Measurements from ENCODE around the gene EEF1AKMT1.
A peak's percentile ranks its signal among the peaks of the same experiment; 100 is the strongest.
"Not testable (repeated sequence)": the region's sequence is repeated elsewhere in the genome, so short reads cannot be mapped to it uniquely, and the experiment has no call there.

Gene EEF1AKMT1

DNA sequence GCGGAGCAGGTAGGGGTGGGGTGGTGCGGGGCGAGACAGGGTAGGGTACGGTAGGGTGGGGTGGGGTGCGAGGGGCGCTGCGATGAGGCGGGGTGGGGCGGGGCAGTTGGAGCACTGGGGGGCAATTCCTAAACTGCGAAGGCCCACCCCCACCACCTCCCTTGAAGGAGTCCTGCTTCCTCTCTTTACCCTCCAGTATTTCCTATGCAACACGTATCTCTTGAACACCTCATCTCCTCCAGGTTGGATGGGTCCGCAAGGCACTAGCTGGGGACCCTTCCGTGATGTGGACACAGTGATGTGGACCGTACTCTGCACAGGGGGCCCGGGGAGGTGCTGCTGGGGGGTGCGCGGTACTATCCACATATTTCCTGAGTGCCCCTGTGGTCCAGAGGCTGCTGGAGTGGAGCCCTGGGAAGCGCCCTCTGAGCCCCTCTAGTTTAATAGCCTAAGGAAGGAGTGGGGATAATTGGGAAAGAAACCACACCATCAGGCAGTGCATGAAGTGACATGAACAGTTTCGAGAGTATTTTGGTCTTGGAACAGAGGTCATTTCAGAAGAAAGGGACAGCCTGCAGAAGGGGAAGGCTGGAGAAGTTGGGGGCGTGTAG is 69.2 kb downstream of the EEF1AKMT1 start:
- H3K4me3 ChIP-seq (ENCODE audit: low read length), result peak overlapping the region; percentile 15
- no peak for DNase-seq (ENCODE audit: low read depth, low spot score)

DNA sequence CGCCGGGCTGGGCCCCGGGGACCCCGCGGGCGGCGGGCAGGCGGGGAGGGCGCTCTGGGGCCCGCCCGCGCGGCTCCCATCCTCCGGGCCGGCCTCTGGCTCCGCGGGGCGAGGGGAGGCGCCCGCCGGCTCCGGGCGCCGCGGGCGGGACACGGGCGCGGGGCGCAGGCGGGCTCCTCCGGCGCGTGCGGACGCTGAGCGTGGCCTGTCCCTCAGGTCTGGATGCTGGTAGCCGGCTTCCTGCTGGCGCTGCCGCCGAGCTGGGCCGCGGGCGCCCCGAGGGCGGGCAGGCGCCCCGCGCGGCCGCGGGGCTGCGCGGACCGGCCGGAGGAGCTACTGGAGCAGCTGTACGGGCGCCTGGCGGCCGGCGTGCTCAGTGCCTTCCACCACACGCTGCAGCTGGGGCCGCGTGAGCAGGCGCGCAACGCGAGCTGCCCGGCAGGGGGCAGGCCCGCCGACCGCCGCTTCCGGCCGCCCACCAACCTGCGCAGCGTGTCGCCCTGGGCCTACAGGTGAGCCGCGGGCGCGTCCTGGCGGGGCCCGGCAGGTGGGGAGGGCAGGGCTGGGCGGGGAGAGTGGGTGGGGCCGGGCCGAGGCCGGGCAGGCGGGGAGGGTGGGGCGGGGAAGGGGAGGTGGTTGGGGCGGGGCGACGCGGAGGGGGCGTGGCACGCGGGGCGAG is 69.8 kb downstream of the EEF1AKMT1 start:
- peak; percentile 69 for DNase-seq (ENCODE audit: low read depth, low spot score)
- H3K4me3 ChIP-seq (ENCODE audit: low read length), result peak overlapping the region; percentile 64

DNA sequence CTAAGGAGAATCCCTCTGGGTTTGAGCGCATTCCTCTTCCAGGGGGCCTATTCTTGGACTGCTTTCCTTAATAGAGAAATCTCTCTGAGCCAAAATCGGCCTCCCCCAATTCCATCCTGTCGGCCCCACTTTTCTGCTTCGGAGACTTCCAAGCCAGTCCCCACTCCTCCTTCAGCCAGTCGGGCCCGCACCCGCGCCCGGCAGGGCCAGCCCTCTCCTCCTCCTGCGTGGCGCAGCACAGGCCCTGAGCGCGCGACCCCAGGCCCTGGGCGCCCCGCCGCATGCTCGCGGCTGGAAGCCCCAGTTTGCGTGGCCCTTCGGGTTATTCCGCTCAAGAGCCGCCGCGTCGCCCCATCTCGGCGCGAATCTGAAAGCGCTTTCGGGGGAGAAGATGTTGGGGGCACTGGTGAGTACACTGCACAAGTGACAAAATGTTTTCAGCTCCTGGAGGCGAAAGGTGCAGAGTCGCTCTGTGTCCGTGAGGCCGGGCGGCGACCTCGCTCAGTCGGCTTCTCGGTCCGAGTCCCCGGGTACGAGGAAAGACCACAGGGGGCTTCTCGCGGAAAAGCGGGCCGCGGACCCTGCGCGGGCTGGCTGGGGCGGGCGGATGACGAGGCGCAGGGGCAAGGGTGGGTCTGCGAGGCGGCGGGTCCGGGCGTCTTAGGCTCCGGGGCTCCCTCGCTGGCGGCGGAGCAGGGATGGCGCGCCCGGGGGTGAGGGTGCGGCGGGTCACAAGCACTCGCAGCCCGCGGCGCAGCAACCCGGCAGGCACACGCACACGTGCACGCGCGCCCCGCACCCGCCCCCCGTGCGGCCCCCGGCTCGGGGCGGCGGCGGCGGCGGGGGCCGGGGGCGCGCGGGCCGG is 70.6 kb downstream of the EEF1AKMT1 start, which contains the start of gene IL17D:
Gene IL17D (plus strand): TSS at position 785 of the 865 bp plus-strand sequence. CDS start 303 bp downstream, outside the sequence.
- no peak for DNase-seq (ENCODE audit: low read depth, low spot score)
- peak within 1 kb of the TSS; percentile 64 for H3K4me3 ChIP-seq (ENCODE audit: low read length)

DNA sequence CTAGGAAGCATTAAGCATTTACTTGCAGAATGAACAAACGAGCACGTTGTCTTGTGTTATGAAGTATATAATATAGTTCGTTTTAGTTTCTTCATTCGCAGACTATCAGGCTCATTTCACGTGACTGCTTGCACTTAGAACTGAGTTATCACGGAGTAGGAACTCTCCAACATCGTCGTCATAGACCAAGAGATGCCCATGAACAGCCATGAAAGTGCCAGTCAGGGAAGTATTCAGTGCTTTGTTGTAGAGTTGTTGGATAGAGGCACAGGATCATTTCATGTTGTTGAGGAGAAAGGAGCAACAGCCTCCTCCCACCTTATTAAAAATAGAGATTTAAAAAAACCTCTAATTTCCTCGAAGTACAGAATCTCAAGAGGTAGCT is 71.2 kb downstream of the EEF1AKMT1 start:
- H3K4me3 ChIP-seq (ENCODE audit: low read length), result peak overlapping the region; percentile 64

DNA sequence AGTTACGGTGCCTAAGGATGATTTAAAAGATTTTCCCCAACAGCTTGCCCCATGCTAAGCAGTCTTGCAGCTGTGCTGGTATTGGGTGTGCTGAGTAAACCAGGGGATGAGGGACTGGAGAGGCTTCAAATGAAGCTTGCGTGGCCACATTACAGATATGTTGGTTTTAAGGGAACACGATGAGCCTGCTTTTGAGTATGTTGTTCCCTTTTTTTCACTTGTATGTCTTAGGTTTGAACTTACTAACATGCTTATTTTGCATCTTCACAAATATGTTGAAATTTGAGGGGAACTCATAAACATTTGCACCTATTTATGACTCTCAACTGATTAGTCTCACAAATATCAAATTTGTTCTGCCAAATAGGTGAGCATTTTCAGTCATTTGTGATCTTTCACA is 72.3 kb downstream of the EEF1AKMT1 start:
- H3K4me3 ChIP-seq (ENCODE audit: low read length), result no peak overlapping the region
- no peak for DNase-seq (ENCODE audit: low read depth, low spot score)

More for the DNA sequence above, 71.2 kb downstream of the EEF1AKMT1 start:
- DNase-seq (ENCODE audit: low read depth, low spot score), result no peak

DNA sequence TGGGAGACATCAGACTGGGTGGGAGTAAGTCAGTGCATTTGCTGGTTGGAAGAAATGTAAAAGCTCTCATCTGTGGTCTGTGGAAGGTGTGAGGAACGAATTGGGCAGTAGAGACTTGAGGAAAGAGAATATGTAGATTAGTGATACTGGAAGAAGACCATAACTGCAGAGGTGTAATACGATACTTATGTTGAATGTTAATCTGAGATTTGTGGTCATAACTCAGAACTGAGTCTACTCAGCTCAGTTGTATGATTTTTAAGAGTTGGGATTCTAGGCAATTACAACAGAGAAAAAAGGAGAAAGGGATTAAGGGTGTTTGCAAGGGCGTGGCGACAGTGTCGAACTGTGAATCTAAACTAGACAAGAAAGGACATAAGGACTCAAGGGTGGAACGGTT is 73.5 kb downstream of the EEF1AKMT1 start:
- DNase-seq (ENCODE audit: low read depth, low spot score), result no peak

DNA sequence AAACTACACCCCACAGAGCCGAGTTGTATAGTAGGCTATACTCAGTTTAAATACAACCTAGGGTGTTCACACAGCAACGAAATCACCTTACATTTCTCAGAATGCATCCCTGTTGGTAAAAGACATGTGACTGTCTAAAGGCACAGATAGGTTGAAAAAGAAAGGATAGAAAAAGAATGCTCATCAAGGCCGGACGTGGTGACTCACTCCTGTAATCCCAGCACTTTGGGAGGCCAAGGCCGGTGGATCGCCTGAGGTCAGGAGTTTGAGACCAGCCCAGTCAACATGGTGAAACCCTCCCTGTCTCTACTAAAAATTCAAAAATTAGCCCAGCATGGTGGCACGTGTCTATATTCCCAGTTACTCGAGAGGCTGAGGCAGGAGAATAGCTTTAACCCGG is 74.0 kb downstream of the EEF1AKMT1 start:
- no peak overlapping the region for H3K4me3 ChIP-seq (ENCODE audit: low read length)
- no peak for DNase-seq (ENCODE audit: low read depth, low spot score)

More for the DNA sequence above, 73.5 kb downstream of the EEF1AKMT1 start:
- no peak overlapping the region for H3K4me3 ChIP-seq (ENCODE audit: low read length)

DNA sequence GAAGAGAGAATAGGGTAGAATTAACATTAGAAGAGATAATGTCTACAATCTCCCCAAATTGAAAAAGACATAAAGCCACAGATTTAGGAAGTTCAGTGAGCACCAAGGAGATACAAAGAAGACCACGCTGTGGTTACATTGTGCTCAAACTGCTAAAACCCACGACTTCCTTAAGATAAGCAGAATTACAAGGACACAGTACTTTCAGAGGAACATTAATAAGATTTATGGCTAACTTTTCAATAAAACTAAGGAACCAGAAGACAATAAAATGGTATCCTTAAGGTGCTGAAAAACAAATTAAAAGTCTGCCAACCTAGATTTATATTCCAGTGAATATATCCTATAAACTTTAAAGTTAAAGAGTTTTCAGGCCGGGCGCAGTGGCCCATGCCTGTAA is 77.7 kb downstream of the EEF1AKMT1 start:
- no peak overlapping the region for H3K4me3 ChIP-seq (ENCODE audit: low read length)
- no peak for DNase-seq (ENCODE audit: low read depth, low spot score)

DNA sequence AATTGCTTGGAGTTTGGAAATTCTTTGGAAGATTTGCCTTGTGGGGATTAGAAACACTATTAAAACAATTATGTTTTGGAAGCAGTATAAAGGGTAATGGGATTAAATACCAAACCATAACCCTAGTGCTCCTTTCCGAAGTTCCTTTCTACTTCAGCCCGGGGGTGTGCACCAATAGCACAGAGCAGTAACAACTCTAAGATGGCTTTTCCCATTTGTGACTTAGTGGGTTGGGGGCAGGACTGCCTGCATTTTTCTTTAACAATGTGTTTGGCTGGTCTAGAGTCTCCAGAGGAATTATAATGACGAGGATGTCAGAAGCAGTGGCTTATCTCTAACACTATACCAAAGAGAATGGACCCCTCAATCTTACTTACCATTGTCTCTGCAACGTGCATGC is 82.1 kb downstream of the EEF1AKMT1 start:
- no peak overlapping the region for H3K4me3 ChIP-seq (ENCODE audit: low read length)
- no peak for DNase-seq (ENCODE audit: low read depth, low spot score)

DNA sequence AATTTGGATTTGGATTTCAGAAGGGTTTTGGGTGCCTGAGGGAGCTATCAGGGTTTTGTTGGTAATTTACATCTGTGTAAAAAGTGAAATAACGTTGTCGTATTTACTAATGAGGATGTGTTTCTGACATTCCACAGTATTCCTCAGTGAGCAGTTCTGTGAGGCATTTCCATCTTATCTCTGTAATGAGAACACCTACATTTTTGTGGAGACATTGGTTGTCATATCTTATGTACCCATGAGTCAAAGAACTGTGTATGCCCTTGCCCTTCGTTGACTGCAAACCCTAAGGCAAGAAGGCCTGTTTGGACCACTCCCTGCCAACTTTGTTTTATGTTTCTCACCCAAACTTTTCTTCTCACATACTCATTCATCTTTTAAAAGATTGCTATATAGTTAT is 84.5 kb downstream of the EEF1AKMT1 start:
- DNase-seq (ENCODE audit: low read depth, low spot score), result no peak
- no peak overlapping the region for H3K4me3 ChIP-seq (ENCODE audit: low read length)

DNA sequence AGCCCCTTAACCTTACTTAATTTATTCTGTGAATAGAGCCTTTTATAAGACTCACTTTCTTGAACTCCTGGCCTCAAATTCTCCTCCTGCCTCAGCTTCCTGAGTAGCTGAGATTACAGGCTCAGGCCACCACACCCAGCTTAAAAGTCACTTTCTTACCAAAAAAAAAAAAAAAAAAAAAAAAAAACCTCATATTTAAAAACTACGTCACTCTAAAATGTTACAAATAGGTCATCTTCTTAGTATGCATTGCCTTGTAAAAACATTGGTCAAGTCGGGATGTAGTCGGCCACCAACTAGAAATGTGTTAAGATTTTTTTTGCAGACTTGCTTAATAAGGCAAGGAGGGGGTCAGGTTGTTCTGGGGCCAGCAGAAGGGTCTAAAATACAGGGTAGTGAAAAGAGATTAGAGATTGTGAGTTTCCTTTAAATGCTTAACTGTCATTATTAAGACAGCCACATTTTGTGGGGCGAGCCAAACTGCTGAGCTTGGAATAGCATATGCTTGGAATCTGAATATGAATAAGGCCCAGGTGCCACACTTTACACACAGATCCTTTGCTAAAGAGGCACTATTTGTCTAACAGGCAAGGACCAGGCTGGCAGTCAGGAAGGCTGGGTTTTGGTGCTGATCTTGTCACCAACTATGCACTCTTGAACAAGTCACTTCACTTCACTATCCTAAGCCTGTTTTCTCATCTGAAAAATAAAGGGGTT is 86.7 kb downstream of the EEF1AKMT1 start:
- no peak for DNase-seq (ENCODE audit: low read depth, low spot score)
- no peak overlapping the region for H3K4me3 ChIP-seq (ENCODE audit: low read length)

DNA sequence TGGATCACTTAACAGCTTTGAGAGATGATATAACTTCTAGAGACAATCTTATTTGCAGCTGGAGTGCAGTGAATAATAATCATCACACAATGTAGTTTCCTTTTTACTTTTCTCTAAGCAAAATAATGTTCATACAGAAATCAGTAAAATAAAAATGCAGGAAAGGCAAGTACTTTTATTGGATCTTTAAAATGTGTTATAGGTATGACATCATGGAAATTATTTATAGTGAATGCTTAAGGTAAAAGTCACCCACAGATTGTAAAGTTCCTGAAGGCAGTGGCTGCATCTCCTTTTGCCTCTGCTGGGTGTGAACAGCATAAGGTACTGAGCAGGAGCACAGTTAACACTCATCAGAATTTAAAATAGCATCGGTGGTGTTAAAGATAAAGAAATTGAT is 87.6 kb downstream of the EEF1AKMT1 start:
- no peak for DNase-seq (ENCODE audit: low read depth, low spot score)
- H3K4me3 ChIP-seq (ENCODE audit: low read length), result no peak overlapping the region

DNA sequence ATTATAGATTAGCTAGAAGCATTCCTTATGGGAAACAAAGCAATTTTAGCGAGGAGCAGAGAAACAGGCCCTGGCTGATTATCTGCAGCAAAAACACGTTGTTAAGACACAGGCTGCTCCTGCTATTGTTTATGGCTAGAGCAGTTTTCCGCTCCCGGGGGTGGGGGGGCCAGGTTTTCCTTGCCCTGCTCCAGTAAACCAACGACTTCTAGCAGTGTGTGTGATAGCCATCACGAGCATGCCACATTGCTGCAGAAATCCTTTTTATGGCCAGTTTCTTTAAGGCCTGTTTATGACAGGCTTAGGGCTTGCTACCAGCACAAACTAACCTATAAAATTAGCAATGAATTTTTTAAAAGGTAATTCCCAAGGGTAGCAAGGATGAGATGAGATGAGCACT is 88.7 kb downstream of the EEF1AKMT1 start:
- no peak overlapping the region for H3K4me3 ChIP-seq (ENCODE audit: low read length)
- DNase-seq (ENCODE audit: low read depth, low spot score), result no peak

DNA sequence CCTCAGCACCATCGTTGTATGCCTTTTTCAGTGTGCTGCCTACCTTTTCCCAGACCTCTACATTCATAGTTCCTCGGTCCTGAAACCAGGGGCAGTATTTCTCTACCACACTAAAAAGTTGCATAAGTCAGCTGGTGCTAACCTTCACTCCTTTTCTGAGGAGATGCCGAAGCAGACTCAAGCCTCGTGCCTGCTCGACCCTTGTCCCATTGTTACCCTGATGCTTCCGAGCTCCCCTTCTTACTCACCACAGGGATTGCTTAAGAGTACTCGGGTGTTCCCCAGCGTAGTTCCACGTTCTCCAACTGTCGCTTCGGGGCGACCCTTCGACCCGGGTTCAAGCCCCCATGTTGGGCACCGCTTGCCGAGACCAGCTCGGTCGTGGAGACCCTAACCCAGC is 89.2 kb downstream of the EEF1AKMT1 start:
- no peak overlapping the region for H3K4me3 ChIP-seq (ENCODE audit: low read length)
- DNase-seq (ENCODE audit: low read depth, low spot score), result no peak

DNA sequence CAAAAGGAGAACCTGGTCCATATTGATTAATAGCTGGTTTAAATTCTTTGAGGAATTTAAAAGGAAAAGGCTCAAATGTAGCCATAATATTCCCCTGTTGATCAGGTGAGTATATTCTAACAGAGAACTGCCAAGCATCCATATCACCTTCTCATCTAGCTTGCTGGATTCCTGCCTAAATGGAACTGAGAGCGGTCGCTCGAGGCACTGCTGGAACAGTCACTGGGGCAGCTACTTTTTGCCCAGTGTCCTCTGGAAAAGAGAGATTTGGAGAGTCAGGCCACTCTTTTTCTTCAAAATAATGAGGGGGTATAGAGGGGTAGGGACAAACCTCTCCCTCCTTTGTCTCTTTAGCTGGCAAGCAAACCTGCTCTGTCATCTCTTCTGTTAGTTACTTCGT is 89.7 kb downstream of the EEF1AKMT1 start:
- no peak overlapping the region for H3K4me3 ChIP-seq (ENCODE audit: low read length)
- DNase-seq (ENCODE audit: low read depth, low spot score), result no peak

DNA sequence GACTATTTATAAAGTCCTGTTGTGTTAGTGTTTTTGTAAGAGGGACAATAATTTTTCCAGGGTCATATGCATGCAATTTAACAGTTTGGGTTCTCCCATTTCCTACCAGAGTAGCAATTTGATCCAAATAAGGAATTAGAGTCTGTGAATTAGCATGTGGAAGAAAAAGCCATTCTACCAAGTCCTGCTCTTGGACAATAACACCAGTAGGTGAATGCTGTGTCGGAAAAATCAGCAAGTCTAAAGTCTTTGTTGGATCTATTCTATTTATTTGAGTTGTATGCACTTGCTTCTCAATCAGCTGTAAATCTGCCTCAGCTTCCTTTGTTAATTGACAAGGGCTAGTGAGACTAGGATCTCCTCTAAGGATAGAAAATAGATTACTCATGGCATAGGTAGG is 91.7 kb downstream of the EEF1AKMT1 start:
- no peak for DNase-seq (ENCODE audit: low read depth, low spot score)
- no peak overlapping the region for H3K4me3 ChIP-seq (ENCODE audit: low read length)

DNA sequence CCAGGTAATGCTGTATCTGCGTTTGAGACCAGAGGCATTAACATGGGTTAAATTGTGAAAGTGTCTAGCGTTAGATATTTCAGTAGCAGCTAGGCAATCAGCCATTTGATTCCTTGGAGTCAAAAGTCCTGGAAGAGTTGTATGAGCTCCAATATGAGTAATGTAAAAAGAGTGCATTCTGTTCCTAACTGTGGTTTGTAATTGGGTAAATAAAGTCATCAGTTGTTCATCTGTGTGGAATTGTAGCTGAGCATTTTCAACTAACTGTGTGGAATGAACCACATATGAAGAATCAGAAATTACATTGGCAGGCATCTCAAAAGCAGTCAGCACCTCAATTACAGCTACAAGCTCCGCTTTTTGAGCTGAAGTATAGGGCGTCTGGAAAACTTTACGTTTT is 92.3 kb downstream of the EEF1AKMT1 start:
- not testable (repeated sequence) for H3K4me3 ChIP-seq (ENCODE audit: low read length); DNase-seq (ENCODE audit: low read depth, low spot score)

DNA sequence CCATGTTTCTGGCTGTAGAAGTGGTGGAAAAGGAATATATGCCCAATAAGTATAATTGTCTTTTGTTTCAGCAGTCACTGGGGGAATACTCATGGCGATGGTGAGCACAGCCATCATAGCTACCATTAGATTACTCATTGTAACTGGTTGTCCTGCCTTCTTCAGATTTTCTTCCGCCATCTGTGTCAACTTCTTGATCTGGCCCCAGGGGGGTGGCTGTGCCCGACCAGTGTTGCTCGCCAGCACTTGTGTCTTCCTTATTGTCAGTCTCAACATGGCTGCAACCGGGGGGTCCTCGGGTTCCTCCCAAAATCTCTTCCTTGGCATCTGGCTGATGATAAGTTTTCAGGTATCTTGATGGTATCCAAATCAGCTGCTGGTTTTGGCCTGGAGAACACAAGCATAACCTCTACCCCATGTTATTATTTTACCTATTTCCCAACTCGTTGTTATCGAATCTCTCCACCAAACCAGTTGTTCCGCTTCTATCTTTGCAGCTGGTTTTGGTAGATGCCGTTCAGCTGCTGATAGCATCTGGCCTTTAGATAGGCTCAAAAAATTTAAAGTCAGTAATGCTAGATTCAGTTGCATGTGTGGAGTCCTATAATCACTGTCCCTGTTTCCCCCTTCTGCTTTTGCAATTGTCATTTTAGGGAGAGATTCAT is 93.2 kb downstream of the EEF1AKMT1 start:
- no peak overlapping the region for H3K4me3 ChIP-seq (ENCODE audit: low read length)
- DNase-seq (ENCODE audit: low read depth, low spot score), result no peak

DNA sequence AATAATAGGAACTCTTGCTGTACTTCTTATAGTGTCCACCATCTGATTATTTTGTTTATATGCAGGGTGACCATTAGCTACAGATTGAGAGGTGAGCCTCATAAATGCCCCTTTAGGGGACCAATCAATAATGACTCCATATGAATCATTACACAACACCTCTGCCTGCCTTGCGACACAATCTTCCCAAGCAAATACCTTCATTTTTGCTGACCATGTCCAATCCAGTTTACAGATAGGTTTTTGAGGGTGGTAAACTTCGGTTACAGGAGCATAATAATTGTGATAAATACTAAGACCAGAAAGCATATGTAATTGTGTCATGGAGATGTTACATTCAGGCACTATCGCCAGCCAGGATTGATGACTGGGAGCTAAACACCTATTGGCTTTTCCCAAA is 93.9 kb downstream of the EEF1AKMT1 start:
- DNase-seq (ENCODE audit: low read depth, low spot score), result no peak
- no peak overlapping the region for H3K4me3 ChIP-seq (ENCODE audit: low read length)
